Measurements from ENCODE around the gene PTPRM.

GRCh38 chr18:8018701-8019331 is 451.7 kb downstream of the PTPRM start:
- no peak for TF ChIP-seq CTCF (IDR thresholded peaks at IDR 0.05; ENCODE audit: low read depth, low read length)
- TF ChIP-seq POLR2A (IDR thresholded peaks at IDR 0.05; ENCODE audit: extremely low read depth, insufficient read length), result no peak
